GM19395 (cell line): ENCODE measurements around the gene CREB5.
A peak's percentile ranks its signal among the peaks of the same experiment; 100 is the strongest.

ENCODE experiments used
- ATAC-seq: cut with Tn5 transposase; IDR thresholded peaks from one replicate; pipeline ENCODE4 v1.9.1; 2021; ENCODE audit warnings: mild to moderate bottlenecking, moderate library complexity; ENCODE audit not compliant: unreplicated experiment

Gene CREB5

DNA sequence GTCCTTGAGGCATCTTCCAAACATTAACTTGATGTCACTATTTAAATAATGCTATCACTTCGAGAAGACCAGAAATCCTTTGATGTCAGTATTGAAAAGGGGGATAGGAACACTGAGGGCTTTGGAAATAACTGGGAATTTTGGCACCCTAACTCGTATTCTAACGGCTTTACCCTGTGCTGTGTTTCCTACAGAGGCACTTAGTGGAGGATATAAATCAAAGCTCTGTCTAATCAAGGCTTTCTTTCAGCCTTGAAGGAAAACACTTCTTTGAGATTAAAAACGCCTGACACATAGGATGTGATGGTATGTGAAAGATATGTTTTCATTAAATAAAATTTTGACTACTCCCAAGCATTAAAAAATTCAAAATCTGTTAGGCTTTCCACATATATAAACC is 62.3 kb downstream of the CREB5 start:
- ATAC-seq = no peak

DNA sequence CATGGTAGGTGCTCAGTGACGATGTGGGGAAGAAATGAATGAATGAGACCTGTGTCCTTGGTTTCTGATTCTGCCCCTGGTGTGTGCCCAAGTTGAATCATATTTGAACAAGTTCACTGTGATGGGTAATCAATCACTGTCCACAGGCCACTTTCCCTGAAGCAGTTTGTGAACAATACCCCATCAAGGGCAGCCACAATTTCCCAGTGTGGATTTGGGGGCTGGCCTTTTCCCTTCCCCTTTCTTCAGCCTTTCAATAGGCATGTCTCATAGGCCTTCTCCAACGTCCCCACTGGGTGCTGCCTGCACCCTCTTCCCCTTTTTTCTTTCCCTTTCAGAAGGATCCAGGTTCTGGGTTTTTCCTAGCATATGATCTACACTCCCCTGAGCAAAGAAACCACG is 64.7 kb downstream of the CREB5 start:
- ATAC-seq = no peak

DNA sequence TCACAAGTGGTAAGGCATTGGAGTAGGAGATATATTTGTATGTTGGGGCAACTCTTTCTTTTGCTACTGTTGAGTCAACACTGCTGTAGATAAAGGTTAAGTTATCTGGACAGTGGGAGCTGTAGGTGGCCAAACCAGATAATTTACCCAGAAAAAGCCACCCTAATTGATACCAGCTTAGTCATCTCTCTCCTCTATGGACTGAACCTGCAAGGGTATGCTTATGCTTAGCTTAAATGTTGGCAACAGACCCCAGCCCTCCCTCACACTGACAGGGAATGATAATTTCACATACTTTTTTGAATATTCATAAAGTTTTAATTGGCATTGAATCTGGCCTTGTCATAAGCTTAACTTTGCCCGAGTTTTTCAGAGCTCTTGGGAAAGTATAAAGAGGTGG is 66.3 kb downstream of the CREB5 start:
- no peak for ATAC-seq

DNA sequence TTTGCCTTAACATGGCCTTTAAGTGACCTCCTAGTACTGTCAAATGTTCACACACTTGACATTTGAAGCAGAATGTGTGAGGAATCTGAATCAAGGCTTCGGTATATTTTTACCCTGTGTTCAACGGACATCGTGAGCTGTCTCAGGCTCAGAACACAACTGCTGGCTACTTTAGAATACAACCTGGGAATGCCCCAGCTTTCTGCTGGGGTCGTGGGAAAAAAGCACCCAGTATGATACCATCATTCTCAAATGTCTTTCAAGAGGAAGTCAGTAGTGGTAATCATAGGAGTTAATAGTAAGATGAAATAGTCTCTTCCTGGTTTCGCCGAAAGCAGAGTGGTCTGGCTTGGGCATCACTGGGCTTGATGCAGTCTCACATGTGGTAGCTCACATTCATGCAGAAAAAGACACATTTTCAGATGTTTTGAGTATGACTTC is 67.2 kb downstream of the CREB5 start:
- ATAC-seq = peak; percentile 67

DNA sequence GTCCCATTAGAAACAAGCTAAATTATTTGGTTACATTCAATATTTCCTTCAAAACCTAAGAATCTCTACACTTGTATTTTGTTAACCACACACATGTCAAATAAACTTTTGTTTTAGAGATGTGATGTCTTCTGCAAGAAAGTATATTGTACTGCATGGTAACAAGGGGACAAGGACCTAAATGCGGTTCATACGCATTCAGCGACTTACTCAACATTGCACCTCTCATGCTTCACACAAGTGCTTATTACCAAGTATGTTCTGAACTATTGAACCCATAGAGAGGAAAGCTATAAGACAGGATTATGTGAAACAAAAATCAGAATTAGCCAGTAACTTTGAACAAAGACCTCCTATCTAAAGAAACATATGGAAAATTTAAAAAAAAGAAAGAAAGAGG is 68.3 kb downstream of the CREB5 start:
- ATAC-seq = no peak

DNA sequence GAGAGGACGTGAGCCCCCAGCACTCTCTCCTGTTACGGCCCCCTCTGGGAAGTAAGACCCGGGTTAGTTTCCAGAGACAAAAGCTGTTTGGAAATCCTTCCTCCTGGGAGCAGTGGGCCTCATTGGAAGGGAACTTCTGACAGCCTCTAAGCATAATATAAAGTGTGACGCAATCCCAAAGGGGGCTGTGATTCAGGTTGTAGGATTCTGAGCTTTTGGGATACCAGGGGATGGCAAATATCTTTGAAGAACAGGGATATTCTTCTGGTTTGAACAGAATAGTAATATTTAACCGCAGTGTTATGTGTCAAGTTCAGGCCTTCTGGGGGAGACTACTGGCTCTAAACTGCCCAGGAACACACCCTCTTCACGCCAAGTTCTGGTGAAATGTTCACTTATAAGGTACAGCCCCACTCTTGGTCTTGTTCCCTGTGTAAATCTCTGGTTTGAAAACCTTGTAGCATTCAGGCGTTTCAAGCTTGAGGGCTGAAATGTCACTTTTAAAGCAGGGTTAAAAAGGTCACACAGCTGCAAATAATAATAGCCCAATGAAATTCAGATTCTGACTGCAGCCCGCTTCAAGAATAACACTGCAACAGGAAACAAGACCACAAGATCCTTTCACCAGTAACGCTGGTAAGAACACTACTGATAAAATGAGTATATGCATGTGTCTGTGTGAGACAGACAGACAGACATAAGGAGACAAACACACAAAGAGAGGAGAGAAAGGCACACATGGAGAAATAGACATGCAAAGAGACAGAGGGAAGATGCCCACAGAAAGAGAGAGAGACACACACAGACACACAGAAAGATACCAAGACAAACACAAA is 69.0 kb downstream of the CREB5 start:
- peak; percentile 83 for ATAC-seq

DNA sequence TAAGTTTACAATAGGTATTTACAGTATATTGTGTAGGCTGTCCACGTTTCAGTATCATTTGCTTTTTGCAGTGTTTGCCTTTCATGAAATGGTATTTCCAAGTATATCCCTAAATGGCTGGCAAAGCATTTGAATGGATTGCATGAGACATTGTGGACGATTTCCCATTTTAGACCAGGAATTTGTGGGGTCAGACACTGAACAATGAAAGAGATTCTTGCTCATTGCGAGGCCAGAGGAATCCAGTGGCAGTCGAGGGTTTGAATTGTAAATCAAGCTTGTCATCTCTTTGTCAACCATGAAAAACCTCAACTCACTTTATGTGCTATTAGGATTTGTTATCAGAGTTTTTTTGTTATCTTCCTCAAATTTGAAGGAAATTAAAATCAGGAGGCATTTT is 70.8 kb downstream of the CREB5 start:
- no peak for ATAC-seq

DNA sequence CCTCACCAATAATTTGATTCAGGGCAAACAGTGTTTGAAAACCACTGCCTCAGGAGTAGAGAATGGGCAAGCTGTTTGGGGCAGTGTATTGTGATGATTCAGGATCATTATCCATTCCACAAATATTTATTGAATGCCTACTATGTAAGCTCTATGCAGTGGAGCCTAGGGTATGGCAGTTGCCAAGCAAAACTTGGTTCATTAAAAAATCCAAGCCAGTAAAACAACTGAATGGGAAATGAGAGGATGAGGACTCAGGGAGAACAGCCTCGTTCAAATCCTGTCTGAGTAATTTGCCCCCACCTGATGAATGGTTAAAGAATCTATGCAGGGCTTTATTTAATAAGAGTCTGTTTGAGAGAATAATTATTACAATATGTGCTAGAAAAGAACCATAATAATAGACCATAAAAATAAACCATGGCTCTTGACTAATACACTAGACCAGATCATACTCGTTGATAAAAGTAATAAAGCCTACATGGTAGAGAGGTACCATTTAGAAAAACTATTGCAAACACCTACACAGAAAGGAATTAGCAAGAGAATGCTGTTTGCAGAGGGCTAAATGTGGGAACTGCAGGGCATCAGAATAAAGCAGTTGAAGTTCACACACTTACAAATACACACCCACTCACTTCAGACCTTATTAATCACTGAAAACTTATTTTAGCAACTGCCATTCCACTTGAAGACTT is 71.7 kb downstream of the CREB5 start:
- no peak for ATAC-seq

DNA sequence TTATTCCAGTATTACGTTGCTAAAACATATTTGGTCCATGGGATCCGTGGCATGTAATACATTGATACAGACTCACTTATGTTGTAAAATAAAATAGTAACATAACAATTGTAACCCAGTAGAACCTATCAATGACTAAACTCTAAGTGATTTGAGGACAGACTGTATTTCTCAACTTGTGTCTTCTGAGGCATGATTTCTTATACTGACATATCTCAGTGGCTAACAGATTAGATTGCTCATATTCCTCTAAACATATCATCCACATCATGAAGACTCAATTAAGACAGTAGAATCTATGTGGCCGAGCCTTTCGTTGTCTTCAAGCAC is 72.3 kb downstream of the CREB5 start:
- ATAC-seq = no peak

DNA sequence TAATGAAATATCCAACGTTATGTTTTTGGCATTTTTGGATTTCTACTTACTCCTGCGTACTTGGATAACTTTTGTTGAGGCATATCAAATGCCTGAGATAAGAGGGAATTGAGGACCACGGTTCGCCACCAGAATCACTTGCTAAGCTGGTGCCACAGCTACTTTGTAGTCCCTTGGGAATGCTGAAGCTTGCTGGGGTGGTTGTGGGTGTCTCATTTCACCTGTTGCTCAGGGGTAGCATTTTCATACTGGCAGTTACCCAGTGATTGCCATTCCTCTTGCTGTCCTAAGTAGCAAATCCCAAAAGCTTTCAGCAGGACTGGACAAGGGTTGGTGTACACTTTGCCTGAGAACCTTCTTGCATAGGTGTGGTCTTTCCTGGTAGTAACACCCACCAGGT is 75.2 kb downstream of the CREB5 start:
- ATAC-seq = no peak

DNA sequence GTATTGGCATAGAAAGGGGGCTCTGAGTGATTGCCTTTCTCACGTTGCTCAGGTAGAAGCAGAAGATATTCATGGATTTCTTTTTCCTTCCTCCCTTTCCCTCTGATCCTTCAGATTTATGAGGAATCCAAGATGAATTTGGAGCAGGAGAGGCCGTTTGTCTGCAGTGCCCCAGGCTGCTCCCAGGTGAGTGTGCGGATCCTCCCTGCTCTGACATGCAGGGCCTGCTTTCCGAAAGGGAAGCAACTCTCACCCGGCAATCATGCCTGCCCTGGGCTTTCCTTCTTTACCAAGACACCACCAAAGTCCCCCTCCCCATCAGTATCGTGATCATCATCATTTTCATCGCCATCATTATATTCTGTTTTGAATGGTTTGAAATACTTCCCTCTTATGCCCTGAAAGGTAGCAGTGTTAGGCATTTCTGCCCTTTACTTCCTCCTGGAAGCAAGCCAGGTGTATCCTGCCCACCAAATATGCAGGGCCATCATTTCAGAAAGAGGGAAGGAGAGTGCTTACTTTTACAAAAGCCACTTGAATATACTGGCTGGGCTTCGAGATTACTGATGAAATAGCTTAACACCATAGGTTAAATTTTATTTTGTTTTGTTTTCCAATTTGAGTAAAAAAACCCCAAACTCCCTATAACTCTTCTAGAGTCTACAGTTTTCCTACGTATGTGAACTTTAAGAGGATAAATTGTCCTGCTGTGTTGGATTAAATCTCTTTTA is 75.9 kb downstream of the CREB5 start:
- no peak for ATAC-seq

DNA sequence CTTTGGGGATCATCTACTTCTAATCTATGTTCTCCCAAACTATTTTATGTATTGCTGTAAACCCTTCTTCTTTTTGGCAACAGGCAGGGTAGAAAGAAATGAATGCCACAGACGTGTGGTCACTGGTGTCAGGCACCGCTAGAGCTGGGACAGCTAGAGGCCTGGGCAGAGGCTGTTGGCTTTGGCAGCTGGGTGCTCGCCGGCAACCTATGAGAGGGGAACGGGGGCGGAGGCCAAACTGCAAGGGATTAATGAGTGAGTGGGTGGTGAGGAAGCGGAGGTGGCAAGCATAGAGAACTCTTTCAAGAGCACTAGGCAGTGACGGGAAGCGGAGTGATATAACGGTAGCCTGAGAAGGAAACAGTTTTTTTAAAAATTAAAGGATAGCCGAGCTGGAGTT is 78.5 kb downstream of the CREB5 start:
- ATAC-seq = no peak

DNA sequence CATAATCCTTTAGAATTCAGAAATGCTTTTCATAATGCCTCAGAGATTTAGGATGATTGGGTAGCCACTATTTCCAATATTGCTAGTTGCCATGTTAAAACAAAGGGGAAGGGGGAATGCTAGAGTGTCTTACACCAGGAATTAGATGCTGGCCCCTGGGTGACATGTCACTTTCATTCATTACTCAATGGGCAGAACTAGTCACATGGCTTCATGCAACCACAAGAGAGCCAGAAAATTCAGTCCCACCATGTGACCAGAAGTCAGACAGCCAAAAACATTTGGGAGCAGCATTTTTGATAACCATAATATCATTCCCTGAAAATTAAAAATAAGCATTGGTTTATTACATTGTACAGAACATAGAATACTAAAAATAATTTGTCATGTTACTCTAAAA is 81.2 kb downstream of the CREB5 start:
- no peak for ATAC-seq

DNA sequence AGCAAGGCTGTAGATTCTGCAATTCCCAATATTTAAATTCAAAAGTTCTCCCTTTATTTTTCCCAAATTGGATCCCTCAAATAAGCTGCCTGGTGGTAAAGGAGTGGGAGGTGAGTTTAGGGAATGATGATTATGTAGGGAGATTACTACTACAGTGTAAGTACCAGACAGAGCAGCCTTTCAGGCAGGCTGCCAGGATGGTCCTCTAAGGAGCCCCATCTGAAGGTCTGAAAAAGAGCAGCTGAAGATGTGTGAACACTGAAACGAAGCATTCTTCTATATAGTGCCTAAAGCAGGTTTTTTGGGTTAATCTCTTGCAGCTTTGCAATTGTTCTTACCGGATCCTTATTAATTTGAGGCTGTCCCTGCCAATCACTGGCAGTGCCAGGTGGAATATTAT is 84.7 kb downstream of the CREB5 start:
- ATAC-seq = no peak

DNA sequence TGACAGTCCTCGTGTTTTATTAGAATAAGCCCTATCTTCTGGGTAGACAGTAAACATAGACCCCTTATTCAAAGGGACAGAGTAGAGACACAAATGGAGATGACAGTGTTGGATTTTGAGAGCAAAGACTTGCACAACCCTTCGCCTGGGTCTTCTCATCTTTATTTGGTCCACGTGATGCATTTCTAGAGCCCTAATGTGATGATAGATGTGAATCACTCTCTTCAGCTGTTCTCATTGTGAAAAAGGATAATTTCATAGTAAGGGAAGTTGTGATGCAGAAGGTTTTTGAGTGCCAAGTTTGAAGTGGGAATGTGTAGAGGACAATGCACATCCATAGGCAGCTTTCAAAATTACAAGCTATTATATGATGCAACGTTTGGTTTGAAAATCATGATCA is 86.3 kb downstream of the CREB5 start:
- ATAC-seq = no peak

DNA sequence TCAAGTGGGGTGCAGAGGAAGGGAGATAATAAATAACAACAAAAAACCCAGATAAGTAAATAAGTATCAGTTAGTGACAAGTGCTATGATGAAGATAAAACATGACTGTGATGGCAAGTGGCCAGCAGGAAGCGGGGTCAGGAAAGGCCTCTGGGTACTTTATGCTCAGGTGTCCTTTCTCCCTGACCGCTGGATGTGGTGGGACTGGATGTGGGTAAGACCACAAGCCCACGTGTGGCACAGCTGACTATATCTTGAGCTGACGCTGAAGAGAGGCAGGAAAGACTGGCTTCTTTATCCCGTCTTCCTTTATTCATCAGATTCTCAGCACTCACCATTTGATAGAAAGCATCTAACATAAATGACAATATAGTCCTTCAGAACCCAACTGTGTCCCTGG is 87.8 kb downstream of the CREB5 start:
- ATAC-seq = no peak

DNA sequence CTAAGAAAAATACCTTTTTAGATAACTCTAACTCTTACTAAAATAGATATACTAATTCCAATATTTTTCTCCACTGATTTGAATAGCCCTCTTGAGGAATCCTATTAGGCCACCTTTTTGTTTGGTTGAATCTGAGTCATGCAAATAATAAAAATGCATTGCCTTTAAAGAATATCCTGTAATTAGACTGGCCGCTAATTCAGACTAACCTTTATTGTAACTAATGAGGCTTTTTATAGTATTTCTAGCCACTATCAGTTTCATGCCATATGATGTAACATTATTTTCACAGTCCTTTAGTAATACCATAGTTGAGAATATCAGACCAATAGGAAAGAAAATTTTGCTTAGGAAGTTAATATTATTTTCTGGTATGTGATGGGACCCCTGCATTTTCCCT is 90.1 kb downstream of the CREB5 start:
- no peak for ATAC-seq

DNA sequence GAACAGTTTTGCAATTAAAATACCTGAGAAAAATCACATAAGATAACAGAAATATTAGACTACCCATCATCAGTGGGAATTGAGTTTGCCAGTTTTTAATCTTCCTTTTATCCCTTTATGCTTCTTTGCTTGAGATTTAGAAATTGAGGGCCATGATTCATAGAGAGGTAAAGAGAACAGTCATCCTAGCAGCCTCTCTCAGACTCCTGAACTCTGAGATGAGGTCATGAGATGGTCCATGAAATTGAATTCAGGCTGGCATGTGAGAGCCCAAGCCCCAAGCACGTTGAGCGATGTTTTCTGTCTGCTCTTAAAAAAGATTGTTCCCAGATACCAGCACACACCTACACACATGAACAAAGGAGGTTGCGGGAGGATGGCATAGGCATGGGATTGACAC is 91.1 kb downstream of the CREB5 start:
- no peak for ATAC-seq

DNA sequence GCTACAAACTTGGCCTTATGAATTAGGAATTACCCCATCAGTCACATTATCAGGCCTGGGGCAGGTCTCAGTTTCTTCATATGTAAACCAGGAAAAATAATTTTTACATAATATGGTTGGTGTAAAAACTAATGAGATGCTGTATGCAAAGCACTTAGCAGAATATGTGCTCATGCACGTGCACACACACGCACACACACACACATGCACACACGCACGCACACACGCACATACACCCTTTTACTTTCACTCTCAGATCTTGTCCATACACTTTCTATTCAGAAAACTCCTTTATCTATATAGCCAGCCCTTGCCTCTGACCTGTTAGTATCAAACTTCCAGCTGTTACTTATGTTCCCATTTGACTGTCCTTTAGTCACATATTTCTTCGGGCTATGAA is 92.7 kb downstream of the CREB5 start:
- ATAC-seq = no peak

DNA sequence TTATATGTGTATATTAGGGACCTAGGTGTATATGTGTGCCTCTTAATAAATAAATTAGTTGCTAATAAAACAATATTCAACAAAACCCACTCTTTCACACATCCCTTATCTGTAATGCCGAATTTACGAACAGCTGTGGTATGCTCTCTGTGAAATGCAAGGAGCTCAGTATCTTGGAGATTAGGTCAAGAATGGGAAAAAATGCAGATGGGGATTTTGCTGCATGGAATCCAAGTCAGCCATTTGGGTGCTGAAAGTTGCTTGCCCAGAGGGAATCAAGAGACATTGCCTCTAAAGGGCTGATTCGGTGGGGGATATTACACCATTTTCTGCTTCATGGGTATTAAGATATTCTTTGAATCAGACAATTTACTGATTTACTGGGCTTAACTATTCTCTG is 93.5 kb downstream of the CREB5 start:
- ATAC-seq = no peak

DNA sequence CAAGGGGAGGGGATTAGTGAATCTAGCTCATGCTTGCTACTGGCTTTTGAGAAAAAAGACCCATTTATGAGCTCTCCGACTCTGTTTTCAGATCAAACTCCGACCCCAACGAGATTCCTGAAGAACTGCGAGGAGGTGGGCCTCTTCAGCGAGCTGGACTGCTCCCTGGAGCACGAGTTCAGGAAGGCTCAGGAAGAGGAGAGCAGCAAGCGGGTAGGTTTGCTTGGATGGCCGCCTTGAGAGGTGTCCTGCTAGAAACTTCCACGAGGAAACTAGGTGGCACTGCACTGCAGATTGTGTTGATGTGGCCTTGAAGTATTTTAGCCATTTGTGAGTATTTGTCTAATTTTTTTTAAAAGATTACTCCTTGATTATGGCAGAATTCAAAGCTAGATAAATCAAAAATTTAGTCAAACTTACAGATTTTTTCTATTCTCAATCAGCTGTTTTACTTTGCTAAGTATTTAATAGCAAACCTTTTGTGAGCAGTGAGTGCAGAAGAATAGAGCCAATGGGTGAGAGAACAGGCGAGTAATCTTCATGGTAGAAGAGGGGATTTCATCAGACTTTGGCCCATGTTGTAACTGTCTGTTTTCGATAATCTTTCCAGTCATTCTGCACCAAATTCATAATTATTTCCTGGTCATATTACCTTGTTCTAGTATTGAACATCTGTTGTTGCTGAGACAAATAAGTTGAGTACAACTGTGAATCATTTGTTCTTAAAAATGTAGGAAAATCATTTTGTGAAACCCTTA is 95.4 kb downstream of the CREB5 start:
- no peak for ATAC-seq
